Measurements from ENCODE around the gene SYT1. TPM values are rescaled to one million over a fixed set of nuclear protein-coding genes. Genes with fewer than 3 reads are reported as not detected.
A peak's percentile ranks its signal among the peaks of the same experiment; 100 is the strongest.

The SYT1 gene
- polyA plus RNA-seq, 1 experiment: 6.8 TPM

DNA sequence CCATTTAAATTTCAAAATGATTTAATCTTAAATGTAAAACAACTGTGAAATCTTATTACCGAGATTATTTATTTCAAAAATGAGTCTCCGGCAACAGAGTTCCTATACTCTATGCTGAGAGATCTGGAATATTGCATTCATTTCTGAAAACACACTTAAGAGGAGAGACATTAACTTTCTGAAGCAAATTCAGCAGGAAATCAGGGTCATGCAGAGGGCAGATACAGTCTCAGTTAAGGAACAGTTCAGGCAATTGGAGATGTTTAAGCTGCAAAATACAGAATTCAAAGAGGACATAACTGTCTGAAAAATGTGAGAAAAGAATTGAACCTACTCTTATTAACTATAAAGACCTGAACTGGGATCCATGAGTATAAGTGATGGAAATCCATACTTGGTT, 505.4 kb downstream of the SYT1 start:
- H3K27me3 ChIP-seq (ENCODE audit: control insufficient read depth, insufficient read depth, low read length): no peaks in the 10 kb centered on the region
- no peak overlapping the region for H3K4me3 ChIP-seq (ENCODE audit: low read depth, low read length)
- ChIA-PET CTCF (interaction anchor here (0.6 kb wide), 1 partner anchor 51 kb away, joined by 3 read pairs; no protein-coding TSS in a partner anchor), POLR2A (no interaction called here)
- H3K9me3 ChIP-seq (ENCODE audit: control insufficient read depth, insufficient read depth, low read length): no peaks in the 10 kb centered on the region
- no peak overlapping the region for H3K27ac ChIP-seq (ENCODE audit: low read depth, low read length)
- TF ChIP-seq, protein P1, sequence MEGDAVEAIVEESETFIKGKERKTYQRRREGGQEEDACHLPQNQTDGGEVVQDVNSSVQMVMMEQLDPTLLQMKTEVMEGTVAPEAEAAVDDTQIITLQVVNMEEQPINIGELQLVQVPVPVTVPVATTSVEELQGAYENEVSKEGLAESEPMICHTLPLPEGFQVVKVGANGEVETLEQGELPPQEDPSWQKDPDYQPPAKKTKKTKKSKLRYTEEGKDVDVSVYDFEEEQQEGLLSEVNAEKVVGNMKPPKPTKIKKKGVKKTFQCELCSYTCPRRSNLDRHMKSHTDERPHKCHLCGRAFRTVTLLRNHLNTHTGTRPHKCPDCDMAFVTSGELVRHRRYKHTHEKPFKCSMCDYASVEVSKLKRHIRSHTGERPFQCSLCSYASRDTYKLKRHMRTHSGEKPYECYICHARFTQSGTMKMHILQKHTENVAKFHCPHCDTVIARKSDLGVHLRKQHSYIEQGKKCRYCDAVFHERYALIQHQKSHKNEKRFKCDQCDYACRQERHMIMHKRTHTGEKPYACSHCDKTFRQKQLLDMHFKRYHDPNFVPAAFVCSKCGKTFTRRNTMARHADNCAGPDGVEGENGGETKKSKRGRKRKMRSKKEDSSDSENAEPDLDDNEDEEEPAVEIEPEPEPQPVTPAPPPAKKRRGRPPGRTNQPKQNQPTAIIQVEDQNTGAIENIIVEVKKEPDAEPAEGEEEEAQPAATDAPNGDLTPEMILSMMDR (IDR thresholded peaks at IDR 0.05; ENCODE audit: low read depth, low read length): no peak
- DNase-seq (ENCODE audit: low read depth, low spot score): no peak

DNA sequence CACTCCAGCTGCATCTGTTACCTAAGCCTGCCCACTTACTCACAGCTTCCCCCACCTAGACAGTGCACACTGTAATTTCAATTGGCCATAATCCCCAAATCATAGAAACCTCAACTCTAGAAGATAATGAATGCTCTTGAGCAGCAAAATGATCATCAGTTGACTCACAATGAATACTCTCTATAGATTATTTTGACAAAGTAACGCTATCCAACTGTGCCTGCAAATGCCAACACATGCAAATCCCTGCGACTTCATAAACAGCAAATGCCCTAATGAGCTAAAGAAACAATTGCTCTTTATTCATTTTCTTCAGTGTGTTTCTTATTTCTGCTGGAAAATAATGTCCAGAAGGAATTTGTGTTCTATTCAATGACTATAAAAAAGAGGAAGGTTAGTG, 506.7 kb downstream of the SYT1 start:
- DNase-seq (ENCODE audit: low read depth, low spot score): no peak
- no peak overlapping the region for H3K27ac ChIP-seq (ENCODE audit: low read depth, low read length)
- POLR2A ChIA-PET: no interaction called here
- CTCF ChIA-PET: interaction anchor here (0.7 kb wide), 1 partner anchor 1379 kb away, joined by 3 read pairs; no protein-coding TSS in a partner anchor
- no peaks in the 10 kb centered on the region for H3K27me3 ChIP-seq (ENCODE audit: control insufficient read depth, insufficient read depth, low read length)
- H3K4me3 ChIP-seq (ENCODE audit: low read depth, low read length): no peak overlapping the region
- no peaks in the 10 kb centered on the region for H3K9me3 ChIP-seq (ENCODE audit: control insufficient read depth, insufficient read depth, low read length)
- TF ChIP-seq, protein P1 (IDR thresholded peaks at IDR 0.05; ENCODE audit: low read depth, low read length): no peak

DNA sequence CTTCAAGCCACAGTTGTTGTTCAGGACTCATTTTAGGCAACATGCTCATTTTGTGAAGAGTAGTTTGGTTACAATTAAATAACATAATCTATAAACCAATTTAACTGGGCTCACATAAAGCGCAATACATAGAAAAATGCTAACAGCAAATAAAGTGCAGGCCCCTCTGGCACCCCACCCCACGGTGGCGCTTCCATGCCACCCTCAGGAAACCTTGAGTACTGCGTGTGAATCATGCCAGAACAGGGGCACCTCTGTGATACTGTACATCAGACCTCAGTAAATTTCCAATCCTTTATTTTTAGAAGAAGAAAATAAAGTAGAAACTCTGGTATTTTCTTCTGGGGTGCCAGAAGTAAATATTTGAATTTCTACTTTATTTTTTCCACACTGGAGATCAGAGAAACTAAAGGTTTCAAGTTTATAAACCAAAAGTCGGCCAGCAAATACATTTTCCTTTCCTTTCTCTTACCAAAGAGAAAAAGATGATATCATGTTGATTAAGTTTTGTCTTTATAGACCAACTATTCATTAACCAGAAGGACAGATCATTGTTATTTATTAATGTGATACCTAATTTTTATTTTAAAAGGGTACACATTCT, 509.4 kb downstream of the SYT1 start:
- TF ChIP-seq, protein P1 (IDR thresholded peaks at IDR 0.05; ENCODE audit: low read depth, low read length): peak; percentile 86
- DNase-seq (ENCODE audit: low read depth, low spot score): no peak
- ChIA-PET CTCF (interaction anchor here (0.5 to 1.4 kb wide), 9 partner anchors 10 to 1193 kb away, joined by 3 to 5 read pairs (median 3); no protein-coding TSS in a partner anchor), POLR2A (no interaction called here)
- Histone ChIP-seq H3K27ac (ENCODE audit: low read depth, low read length) (no peak overlapping the region), H3K9me3 (ENCODE audit: control insufficient read depth, insufficient read depth, low read length) (no peaks in the 10 kb centered on the region), H3K4me3 (ENCODE audit: low read depth, low read length) (no peak overlapping the region), H3K27me3 (ENCODE audit: control insufficient read depth, insufficient read depth, low read length) (no peaks in the 10 kb centered on the region)

DNA sequence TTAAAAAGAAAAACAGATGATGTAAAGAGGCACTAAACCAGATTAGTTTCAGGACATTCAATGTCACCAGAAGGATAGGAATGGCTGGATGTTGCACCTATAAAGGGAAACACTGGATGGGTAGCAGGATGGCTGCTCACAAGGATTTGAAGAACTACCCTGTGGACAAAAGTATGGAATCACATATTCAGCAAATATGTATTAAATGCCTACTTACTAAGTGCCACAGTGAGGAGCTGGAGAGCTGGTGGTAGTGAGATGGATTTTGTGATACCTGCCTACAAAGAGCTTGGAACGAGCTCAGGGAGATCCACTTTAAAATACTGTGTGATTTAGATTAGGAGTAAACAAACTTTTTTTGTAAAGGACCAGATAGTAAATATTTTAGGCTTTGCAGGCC, 510.0 kb downstream of the SYT1 start:
- TF ChIP-seq, protein P1 (IDR thresholded peaks at IDR 0.05; ENCODE audit: low read depth, low read length): peak; percentile 20; the same call in 1 of the 2 replicates
- ChIA-PET POLR2A (no interaction called here), CTCF (interaction anchor here (0.7 to 1.4 kb wide), 8 partner anchors 10 to 1194 kb away, joined by 3 to 5 read pairs (median 3); no protein-coding TSS in a partner anchor)
- Histone ChIP-seq H3K9me3 (ENCODE audit: control insufficient read depth, insufficient read depth, low read length) (no peaks in the 10 kb centered on the region), H3K27me3 (ENCODE audit: control insufficient read depth, insufficient read depth, low read length) (no peaks in the 10 kb centered on the region), H3K4me3 (ENCODE audit: low read depth, low read length) (no peak overlapping the region), H3K27ac (ENCODE audit: low read depth, low read length) (no peak overlapping the region)
- no peak for DNase-seq (ENCODE audit: low read depth, low spot score)

DNA sequence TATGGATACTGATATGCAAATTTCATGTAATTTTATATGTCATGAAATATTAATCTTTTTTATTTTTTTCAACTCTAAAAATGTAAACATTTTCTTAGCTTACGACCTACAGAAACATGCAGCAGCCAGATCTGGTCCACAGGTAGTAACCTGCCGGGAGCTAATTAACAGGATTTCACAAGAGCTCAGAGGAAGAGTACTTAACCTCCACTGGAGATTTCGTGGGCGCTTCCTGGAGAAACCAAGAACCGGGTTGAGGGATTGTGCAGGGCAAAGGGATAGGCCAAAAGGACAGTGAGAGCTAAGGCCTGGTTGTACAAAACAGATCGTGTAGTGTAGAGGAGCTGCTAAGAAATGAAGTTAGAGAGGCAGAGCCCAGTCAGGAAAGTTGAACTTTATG, 510.5 kb downstream of the SYT1 start:
- Histone ChIP-seq H3K27me3 (ENCODE audit: control insufficient read depth, insufficient read depth, low read length) (no peaks in the 10 kb centered on the region), H3K4me3 (ENCODE audit: low read depth, low read length) (no peak overlapping the region), H3K27ac (ENCODE audit: low read depth, low read length) (no peak overlapping the region), H3K9me3 (ENCODE audit: control insufficient read depth, insufficient read depth, low read length) (no peaks in the 10 kb centered on the region)
- ChIA-PET CTCF (interaction anchor here (0.7 to 1.4 kb wide), 9 partner anchors 9 to 1194 kb away, joined by 3 to 5 read pairs (median 3); no protein-coding TSS in a partner anchor), POLR2A (no interaction called here)
- TF ChIP-seq, protein P1 (IDR thresholded peaks at IDR 0.05; ENCODE audit: low read depth, low read length): no peak
- DNase-seq (ENCODE audit: low read depth, low spot score): no peak
